PFSK-1 (cell line): ENCODE data around the gene STAMBP.

ENCODE experiments used
- SIN3A ChIP-seq: IDR thresholded peaks from 2 replicates; pipeline ENCODE4 v1.6.1; 2012; ENCODE audit warnings: mild to moderate bottlenecking, low read length, moderate library complexity, borderline replicate concordance; ENCODE audit not compliant: insufficient read depth
- TAF1 ChIP-seq: IDR thresholded peaks from 2 replicates; pipeline ENCODE4 v1.6.1; 2012; ENCODE audit warnings: low read length, control low read depth, borderline replicate concordance; ENCODE audit not compliant: insufficient read depth

- TF ChIP-seq TAF1 (no peak), SIN3A (no peak)
Observed at GRCh38 chr2:73919596-73920228, 91.0 kb downstream of the STAMBP start.
